NCI-H748 treated with DMSO at 0.1 percent for 48 hours (cell line): ENCODE data around the gene RPL36.
A peak's percentile ranks its signal among the peaks of the same experiment; 100 is the strongest.

Experiments
- DNase-seq: peaks from one replicate; lab custom pipeline; 2025; lab: John Stamatoyannopoulos, UW

The RPL36 gene

DNA sequence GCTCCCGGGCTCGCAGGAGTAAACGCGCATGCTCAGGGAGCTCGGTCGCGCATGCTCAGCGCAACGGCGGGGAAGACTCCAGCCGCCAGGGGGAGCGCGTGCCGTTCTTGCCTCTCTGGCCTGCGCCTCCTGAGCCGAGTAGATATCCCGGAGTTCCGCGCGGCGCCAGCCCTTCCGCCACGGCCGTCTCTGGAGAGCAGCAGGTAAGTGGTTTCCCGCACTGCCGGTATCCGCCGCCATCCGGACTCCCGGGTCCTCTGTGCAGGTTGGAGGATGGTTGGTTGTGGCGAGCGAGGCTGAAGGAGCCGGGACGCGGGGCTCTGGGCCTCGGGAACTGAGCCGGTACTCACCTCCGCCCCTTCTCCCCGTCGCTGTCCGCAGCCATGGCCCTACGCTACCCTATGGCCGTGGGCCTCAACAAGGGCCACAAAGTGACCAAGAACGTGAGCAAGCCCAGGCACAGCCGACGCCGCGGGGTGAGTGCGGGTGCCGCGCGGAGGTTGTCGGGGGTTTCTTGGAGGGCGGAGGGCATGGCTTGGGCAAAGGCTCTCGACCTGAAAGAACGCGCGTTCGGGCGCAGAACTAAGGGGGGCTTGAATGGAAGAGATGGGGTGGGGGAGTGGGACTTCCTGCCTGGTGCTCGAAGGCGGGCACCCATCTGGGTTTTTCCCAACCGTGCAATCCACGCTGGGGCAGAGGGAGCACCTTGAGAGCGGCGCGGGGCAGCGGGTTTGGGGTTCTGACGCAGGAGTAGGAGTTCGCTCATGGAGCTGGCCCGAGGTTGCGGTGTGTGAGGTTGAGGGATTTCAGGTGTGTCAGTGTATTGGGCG, at the start of gene RPL36:
Gene RPL36, plus strand, starts transcription at position 171 of the 830 bp plus-strand sequence. Its CDS starts 213 bp downstream, at position 384.
- DNase-seq = peak; percentile 71

DNA sequence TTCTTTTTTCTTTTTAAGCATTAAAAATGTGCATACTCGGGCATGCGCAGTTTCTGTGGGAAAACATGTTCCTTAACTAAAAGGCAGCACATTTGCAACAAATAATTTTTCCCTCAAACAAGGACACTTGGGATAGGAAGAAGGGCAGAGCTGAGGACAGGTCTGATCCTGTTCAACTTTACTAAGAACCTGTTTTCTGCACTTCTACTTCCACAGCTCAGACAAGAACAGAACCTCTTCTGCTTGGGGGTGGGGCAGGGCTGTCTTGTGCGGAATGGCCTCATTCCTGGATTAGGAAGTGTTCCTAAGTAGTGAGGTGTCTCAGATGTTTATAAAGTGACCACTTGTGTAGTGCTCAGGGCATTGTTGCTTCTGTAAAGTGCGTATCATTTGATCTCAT, 48.9 kb upstream of the RPL36 start:
- no peak for DNase-seq

DNA sequence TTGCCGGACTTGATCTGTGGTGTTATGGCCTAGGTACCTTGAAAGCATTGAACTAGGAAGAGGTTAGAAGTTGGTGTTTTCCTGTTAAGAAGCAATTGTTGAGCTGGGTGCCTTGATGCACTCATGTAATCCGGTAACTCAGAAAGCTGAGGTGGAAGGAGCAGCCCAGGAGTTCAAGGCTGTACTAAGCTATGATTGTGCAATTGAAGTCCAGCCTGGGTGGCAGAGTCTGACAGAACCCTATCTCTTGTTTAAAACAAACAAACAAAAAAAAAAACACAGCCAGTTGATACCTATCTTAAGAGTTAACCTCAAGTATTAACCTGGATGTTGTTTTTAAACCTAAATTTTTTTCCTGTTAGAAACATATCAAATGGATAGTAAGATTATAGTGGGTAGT, 47.9 kb upstream of the RPL36 start:
- no peak for DNase-seq

DNA sequence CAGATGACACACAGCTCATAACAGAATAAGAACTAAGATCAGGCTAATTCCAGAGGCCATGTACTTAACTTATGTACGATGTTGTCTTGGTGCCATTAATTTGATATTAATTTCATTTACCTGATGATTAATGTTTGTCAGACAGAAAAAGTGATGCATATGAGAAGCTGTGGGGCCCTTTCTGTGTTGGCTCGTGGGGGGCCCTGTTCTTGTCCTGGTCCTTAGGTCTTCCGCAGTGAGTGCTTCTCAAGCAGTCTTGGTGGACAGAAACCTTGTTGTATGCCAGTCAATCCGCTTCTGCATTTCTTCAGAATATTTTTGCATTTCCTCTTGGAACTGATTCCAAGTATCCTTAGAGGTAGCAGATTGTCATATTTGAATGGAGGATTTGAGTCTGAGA, 47.0 kb upstream of the RPL36 start:
- DNase-seq = no peak

DNA sequence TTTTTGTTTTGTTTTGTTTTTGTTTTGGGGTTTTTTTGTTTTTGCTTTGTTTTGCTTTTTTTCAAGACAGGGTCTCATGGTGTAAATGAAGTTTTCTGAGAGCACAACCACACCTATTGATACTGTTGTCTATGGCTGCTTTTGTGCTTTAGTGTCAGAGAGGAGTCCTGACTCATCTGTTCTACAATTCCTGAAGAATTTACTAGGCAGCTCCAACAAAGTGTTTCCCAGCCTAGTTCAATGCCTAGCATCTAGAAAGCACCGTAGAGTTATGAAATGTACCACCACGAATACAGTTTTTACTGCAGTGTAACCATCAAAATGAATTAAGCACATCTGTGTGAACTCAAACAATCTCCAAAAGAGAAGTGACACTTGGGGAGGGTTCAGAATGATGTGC, 46.1 kb upstream of the RPL36 start:
- DNase-seq = no peak

DNA sequence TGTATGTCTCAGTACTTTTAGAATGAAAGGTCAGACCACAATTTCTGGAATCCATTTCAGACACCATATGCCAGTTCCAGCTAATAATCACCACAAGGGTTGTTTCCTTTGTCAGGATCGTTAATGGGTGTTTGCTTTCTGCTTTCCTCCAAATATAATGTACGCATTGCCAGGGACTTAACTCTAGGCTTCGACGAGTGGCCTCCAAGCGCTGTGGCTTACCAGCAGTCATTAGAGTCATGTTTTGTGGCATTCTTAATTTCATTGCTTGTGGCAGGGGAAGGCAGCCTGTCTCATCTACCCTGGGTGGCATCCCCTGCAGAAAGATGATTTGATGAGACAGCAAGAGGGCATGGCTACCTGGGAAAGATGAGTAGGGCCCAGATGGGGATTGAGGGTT, 44.7 kb upstream of the RPL36 start:
- DNase-seq = no peak

DNA sequence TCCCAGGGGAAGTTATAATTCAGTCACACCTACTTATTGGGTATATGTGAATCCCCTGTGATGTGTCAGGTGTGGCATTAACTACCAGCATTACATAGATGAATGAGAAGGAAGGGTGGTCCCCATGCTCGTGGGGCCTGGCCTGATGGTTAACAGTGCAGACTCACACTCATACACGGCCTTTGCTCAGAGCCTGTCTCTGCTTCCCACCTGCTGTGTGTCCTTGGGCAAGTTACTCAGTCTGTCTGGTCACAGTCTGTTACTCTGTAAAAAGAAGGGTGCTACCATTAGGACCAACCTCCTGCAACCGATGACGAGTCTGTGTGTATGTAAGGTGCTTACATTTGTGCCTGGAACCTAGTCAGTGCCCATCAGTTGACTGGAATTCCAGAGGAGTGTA, 43.4 kb upstream of the RPL36 start:
- DNase-seq = no peak

DNA sequence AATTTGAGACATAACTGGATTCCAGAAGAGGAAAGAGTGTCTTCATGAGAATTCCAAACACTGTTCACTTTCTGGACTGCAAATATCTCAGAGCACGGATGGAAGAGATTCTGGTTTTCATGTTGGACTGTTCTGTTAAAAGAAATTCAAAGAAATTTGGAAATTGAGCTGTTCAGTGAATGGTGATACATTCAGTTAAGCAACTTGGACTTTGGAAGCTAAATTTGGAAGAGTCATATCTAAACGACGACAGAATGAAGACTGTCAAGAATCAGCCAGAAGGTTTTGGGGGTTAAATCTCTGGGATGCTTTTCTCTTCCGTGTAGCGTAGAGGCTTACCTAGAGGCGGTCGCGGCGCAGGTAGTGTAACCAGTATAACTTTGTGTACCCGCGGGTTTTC, 41.6 kb upstream of the RPL36 start:
- DNase-seq = no peak

DNA sequence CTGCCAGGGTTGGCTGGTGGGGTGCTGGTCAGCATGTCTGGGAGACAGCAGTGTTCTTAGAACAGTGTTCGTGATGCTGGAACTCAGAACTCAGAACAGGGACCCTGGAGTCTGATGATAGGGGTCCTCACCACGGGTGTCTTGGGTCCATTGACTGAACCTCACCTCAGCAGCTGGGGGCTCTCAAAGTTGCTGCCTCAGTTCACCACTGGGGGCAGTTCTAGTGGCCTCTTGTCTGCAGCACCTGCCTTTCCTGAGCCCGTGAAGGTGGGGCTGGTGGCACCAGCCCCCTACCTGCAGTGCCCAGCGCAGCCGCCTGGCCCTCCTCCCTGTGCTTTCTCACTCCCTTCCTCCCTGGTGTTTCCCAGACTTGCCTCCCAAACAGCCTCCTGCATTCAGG, 38.7 kb upstream of the RPL36 start:
- no peak for DNase-seq

DNA sequence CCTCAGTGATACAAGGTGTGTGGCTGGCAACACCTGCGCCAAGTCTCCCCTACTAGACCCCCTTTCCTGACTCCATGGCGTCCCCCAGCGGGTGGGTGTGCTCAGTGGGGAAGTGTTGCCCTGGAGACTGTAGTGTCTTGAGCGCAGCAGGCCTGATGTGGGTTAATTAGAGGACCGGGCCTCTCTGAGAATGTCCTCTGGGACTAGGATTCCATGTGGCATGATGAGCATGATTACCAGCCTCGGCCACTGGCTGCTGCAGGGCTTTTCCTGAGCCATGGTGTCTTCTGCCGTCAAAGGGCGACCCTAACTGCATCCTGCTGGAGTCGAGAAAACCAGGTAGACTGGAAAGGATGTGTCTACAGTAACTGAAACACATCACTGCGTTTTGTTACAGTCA, 37.8 kb upstream of the RPL36 start:
- DNase-seq = no peak

DNA sequence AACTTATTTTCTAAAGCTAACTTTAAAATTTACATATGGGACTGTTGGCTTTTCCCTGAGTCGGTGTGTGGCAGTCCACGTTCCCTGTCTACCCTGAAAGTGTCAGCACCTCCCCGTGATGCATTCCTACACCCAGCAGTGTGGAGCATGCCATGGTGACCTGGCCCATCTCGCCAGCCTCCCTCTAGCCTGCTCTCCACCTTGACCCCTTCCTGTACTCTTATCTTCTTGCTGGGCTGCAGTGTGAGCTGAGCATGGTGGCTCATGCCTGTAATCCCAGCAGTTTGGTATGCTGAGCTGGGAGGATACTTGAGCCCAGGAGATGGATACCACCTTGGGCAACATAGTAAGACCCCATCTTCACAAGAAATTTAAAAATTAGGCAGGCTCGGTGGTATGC, 35.2 kb upstream of the RPL36 start:
- DNase-seq = no peak

DNA sequence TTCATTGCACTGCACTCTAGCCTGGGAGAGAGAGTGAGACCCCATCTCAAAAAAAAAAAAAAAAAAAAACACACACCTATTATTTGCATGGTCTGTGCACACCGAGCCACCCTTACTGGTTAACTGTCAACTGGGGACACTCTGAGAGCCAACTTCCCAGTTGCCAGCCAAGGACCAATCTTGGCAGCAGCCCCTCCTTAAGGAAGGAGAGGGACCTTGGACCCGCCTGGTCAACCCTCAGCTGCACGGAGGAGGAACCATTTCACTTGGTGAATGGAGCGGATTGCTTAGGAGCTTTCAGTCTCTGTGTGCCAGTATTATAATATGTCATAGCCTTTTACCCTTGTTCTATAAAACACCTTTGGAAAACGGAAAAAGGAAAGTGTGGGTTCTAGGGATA, 34.7 kb upstream of the RPL36 start:
- no peak for DNase-seq

DNA sequence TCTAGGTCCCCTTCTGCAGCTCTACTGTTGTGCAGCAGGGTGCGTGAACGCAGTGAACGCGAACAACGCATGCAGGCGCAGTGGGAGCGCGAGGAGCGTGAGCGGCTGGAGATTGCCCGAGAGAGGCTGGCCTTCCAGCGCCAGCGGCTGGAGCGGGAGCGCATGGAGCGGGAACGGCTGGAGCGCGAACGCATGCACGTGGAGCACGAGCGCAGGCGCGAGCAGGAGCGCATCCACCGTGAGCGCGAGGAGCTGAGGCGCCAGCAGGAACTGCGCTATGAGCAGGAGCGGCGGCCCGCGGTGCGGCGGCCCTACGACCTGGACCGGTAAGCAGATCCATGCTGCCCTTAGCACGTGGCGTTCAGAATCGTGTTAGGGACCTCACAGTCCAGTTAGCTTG, 28.6 kb upstream of the RPL36 start:
- no peak for DNase-seq

DNA sequence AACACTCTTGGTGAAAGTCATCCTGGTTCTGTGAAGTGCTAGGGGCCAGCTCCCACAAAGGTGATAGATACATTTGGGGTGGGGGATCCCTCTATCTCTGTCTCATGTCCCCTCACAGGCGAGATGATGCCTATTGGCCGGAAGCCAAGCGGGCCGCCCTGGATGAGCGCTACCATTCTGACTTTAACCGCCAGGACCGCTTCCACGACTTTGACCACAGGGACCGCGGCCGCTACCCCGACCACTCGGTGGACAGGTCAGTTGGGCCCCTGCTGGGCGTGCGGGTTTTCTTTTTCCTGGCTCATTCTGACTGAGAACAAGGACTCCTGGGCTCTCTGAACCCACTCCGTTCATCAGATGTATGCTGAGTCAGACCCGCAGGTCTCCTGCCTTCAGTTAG, 26.2 kb upstream of the RPL36 start:
- no peak for DNase-seq

DNA sequence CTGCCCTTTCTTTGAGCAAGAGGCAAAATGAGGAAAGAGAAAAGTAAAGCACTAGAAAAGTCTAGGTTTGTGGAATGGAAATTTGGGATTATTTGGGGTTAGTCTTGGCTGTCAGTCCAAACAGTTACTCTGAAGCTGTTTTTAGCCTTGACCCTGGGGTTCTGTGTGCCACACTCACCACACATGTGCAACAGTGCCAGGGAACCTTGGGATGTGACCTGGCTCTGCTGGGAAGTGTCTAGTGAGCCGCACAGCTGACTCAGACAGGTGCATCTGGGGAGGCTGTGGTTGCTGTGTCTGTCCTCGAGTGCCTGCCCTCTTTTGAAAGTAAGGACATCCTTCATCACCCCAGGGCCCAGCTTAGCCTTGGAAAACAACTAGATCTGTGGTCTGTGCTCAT, 25.6 kb upstream of the RPL36 start:
- no peak for DNase-seq

DNA sequence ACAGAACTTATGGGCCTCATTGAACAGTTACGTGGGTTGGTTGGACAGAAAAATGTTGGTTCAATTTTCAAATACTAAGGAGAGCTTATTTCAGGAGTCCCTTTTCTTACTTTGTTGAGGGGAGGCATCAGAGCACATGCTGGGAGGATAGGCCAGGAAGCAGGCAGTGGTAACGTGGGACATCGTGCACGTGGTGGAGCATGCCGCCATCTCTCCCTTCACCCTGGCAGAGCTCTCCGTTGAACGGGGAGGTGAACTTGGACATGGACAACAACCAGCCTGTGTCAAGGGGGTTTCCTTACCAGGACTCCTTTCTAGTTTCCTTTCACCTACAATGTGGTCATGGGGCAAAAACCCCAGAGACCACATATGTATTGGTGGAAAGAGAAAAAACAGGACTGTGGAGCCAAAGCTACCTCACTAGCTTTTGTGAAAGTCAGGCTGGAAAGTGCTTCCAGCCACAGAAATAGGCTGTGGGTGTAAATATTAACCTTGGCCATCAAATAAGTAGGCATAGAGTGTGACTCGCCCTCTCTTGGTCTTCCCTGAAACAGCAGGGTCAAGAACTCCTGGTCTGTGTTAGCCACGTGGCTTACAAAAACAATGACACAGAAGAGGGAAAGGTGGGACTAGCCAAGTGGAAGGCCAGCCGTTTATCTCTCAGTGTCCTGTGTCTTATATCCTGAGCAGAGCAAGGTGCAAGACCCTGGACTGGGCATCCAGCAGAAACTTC, 24.1 kb upstream of the RPL36 start:
- DNase-seq = no peak

DNA sequence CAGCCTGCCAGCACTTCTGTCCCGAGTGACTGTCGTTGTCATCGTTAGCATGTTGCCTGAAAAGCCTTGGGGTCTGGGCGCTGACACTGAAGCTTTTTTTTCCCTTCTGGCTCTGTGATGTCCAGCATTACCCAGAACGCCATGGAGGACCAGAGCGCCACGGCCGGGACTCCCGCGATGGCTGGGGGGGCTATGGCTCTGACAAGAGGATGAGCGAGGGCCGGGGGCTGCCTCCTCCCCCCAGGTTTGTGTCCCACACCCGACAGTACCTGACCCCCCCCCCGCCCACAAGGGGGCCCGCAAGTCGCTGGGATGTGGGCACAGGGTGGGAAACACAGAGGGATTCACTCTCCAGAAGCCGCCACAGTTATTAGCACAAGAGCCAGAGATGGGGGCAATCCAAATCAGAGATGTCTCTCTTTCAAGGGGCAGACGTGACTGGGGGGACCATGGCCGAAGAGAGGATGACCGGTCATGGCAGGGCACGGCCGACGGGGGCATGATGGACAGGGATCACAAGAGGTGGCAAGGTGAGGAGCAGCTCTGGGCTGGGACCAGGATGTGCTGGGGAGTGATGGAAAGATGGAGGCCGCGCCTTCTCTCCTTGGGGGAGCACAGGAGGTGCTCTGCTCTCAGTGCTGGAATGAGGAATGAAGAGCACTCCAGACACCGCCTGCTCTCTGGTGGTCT, 23.0 kb upstream of the RPL36 start:
- no peak for DNase-seq

DNA sequence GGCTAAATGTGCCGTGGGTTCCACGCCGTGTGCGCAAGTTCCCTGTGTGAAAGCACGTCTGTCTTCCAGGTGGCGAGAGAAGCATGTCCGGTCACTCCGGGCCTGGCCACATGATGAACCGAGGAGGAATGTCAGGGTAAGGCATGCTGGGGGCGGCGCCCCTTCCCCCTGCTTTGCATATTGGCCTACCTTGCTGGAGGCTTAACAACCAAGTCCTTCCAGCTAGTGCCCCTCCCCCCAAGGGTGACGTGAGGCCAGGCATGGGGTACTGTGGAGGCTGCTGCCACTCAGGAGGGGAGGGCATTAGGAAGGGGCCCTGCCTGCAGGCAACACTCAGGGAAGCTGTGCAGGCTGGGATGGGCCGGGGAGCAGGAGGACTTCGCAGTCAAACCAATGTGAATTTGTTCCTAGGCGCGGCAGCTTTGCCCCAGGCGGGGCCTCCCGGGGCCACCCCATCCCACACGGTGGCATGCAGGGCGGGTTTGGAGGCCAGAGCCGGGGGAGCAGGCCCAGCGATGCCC, 22.3 kb upstream of the RPL36 start:
- no peak for DNase-seq

DNA sequence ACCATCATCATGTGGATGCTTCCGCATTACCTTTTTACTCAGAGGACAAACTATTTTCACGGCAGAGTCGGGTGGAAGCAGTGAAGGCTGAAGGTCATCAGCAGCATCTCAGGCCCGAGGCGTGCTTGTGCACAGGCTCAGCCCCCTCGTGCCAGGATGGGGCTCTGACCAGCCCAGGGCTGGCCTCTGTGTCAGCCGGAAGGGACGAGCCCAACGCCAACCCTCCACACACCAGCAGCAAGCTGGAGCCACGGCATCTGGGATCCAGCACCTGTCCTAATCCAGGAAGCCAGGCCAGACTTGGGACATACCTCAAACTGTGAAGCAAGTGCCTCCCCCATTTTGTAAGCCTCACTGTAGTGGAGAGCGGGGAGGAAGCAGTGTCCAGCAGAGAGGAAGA, 20.9 kb upstream of the RPL36 start:
- no peak for DNase-seq

DNA sequence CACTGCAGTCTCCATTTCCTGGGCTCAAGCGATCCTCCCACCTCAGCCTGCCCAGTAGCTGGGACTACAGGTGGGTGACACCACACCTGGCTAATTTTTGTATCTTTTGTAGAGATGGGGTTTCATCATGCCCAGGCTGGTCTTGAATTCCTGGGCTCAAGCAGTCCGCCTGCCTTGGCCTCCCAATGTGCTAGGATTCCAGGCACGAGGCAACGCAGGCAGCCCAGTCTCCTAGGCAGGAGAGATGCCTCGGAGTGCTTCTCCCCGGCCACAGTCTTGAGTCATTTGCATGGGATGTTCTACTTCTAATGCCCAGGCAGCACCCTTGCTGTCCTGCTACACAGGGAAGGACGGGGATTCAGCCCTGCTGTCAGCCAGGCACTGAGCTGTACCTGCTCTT, 18.5 kb upstream of the RPL36 start:
- DNase-seq = no peak

DNA sequence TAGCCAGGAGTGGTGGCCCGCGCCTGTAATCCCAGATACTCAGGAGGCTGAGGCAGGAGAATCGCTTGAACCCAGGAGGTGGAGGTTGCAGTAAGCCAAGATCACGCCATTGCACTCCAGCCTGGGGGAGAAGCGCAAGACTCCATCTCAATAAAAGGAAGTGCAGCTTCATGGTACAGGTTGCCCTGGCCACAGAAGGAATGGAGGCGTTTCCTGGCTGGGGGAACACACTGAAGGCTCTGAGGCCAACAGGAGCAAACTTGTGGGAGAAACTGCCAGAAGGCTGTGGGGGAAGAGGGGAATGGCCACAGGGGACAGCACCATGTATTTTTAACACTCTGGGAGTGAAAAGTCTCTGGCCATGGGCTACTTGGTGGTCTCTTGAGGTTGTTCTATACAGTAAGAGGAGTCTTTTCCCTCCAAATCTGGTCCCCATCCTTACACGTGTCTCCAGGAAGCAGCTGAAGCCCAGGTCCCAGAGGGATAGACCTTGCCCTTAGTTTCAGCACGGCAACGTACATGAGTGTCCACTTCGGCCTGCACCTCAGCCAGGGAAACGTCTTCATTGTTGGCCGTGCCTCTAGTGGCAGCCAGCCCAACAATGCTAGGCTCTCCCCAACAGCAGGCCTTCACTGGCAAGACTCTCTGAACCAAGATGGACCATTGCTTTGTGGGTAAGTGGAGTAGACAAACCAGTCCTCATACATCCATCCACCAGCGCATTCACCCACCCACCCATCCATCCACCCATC, 17.2 kb upstream of the RPL36 start:
- DNase-seq = no peak

DNA sequence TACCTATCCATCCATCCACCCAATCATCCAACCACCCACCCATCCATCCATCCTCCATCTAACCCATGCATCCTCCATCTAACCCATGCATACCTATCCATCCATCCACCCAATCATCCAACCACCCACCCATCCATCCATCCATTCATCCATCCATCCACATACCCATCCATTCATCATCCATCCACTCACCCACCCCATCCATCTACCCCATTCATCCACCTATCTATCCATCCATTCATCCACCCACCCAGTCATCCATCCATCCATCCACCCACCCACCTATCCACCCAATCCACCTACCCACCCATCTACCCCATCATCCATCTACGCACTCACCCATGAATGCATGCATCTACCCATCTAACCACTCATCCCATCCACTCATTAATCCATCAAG, 16.3 kb upstream of the RPL36 start:
- no peak for DNase-seq
